ENCODE results near the gene LEKR1. TPM values are rescaled to one million over a fixed set of nuclear protein-coding genes. Genes with fewer than 3 reads are reported as not detected.

LEKR1 gene
- not detected for polyA plus RNA-seq (2013, experiment 1 of 2)
- 0.15 TPM for polyA plus RNA-seq (2013, experiment 2 of 2)

GRCh38 chr3:156826144-156826895 is at the start of gene LEKR1:
LEKR1 (plus strand) TSS chr3:156826353; CDS start chr3:156829330, 2,977 bp downstream.
- WGBS, 2 experiments (ENCODE audit: insufficient coverage in 2 of 2), result 4 to 7% methylated on average over 40 to 54 of the region's 63 CpGs
- Histone ChIP-seq H3K9me3 (ENCODE audit: control insufficient read depth, low read length) (no peaks in the 10 kb centered on the region), H3K27ac (ENCODE audit: low read depth, low read length, severe bottlenecking) (peak within 1 kb of the TSS; percentile 96), H3K4me3 (ENCODE audit: extremely low read depth, insufficient read depth, low read length, poor library complexity, severe bottlenecking) (peak within 1 kb of the TSS; percentile 50), H3K4me1 (ENCODE audit: control insufficient read depth, insufficient read depth, low read length, poor library complexity, severe bottlenecking) (peaks cover 3% of the 10 kb centered on the region), H3K36me3 (ENCODE audit: control insufficient read depth, insufficient read depth, low read length) (no peaks in the 10 kb centered on the region)

- Histone ChIP-seq H3K4me1 (ENCODE audit: control insufficient read depth, insufficient read depth, low read length, poor library complexity, severe bottlenecking) (peaks cover 7% of the 10 kb centered on the region), H3K4me3 (ENCODE audit: extremely low read depth, insufficient read depth, low read length, poor library complexity, severe bottlenecking) (no peak overlapping the region), H3K27ac (ENCODE audit: low read depth, low read length, severe bottlenecking) (no peak overlapping the region), H3K9me3 (ENCODE audit: control insufficient read depth, low read length) (no peaks in the 10 kb centered on the region), H3K36me3 (ENCODE audit: control insufficient read depth, insufficient read depth, low read length) (no peaks in the 10 kb centered on the region)
These were observed 49.3 kb upstream of the LEKR1 start for GRCh38 chr3:156776871-156777270.

- H3K4me3 ChIP-seq (ENCODE audit: extremely low read depth, insufficient read depth, low read length, poor library complexity, severe bottlenecking), result no peak overlapping the region
- no peaks in the 10 kb centered on the region for H3K36me3 ChIP-seq (ENCODE audit: control insufficient read depth, insufficient read depth, low read length)
- H3K9me3 ChIP-seq (ENCODE audit: control insufficient read depth, low read length), result no peaks in the 10 kb centered on the region
- peaks cover 8% of the 10 kb centered on the region for H3K4me1 ChIP-seq (ENCODE audit: control insufficient read depth, insufficient read depth, low read length, poor library complexity, severe bottlenecking)
- H3K27ac ChIP-seq (ENCODE audit: low read depth, low read length, severe bottlenecking), result no peak overlapping the region
- WGBS, 2 experiments (ENCODE audit: insufficient coverage in 2 of 2), result 88 to 92% methylated on average over 4 of the region's 4 CpGs
These were observed 44.6 kb upstream of the LEKR1 start for GRCh38 chr3:156781310-156782230.

DNA sequence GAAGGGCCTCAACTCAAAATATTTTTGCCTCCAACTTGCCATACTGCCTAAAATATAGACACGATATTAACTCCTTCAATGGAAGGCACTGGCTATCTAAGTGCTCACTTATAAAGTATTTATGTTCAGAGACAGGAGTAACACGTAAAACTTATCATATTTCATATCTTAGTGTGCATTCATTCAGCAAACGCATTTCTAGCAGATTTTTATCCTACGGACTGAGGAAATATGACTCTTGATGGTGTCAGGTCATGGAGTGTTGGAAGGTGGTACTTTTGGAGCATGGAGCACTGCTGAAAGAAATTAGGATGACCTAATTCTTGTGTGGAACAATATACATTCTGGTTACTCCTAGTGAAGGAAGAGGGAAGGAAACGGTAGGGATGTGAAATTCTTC is 43.8 kb upstream of the LEKR1 start:
- no peaks in the 10 kb centered on the region for H3K36me3 ChIP-seq (ENCODE audit: control insufficient read depth, insufficient read depth, low read length)
- H3K4me3 ChIP-seq (ENCODE audit: extremely low read depth, insufficient read depth, low read length, poor library complexity, severe bottlenecking), result no peak overlapping the region
- H3K4me1 ChIP-seq (ENCODE audit: control insufficient read depth, insufficient read depth, low read length, poor library complexity, severe bottlenecking), result peaks cover 14% of the 10 kb centered on the region
- H3K9me3 ChIP-seq (ENCODE audit: control insufficient read depth, low read length), result no peaks in the 10 kb centered on the region
- 92 to 100% methylated on average over 1 to 2 of the region's 5 CpGs for WGBS, 2 experiments (ENCODE audit: insufficient coverage in 2 of 2)
- H3K27ac ChIP-seq (ENCODE audit: low read depth, low read length, severe bottlenecking), result no peak overlapping the region

DNA sequence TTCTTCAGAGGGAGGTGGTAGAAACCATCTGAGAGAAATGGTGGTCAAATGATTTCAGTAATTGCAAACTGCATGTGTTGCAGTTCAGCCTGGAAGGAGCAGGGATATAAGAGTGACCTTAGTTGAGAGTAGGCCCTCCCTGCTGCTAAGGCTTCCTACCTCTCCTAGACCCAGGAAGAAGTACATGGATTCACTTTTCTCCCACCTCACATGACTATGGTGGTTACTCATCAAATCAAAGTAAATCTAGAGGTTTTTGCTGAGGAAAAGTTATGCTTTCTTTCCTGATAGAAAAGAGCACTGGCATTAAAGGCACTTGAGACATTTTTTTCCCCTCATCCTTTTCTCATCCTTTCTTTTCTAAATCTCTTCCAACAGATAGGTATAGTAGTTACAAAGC is 43.2 kb upstream of the LEKR1 start:
- no peak overlapping the region for H3K4me3 ChIP-seq (ENCODE audit: extremely low read depth, insufficient read depth, low read length, poor library complexity, severe bottlenecking)
- no peaks in the 10 kb centered on the region for H3K9me3 ChIP-seq (ENCODE audit: control insufficient read depth, low read length)
- H3K27ac ChIP-seq (ENCODE audit: low read depth, low read length, severe bottlenecking), result no peak overlapping the region
- peaks cover 20% of the 10 kb centered on the region for H3K4me1 ChIP-seq (ENCODE audit: control insufficient read depth, insufficient read depth, low read length, poor library complexity, severe bottlenecking)
- no peaks in the 10 kb centered on the region for H3K36me3 ChIP-seq (ENCODE audit: control insufficient read depth, insufficient read depth, low read length)

- Histone ChIP-seq H3K36me3 (ENCODE audit: control insufficient read depth, insufficient read depth, low read length) (no peaks in the 10 kb centered on the region), H3K4me3 (ENCODE audit: extremely low read depth, insufficient read depth, low read length, poor library complexity, severe bottlenecking) (no peak overlapping the region), H3K27ac (ENCODE audit: low read depth, low read length, severe bottlenecking) (no peak overlapping the region), H3K4me1 (ENCODE audit: control insufficient read depth, insufficient read depth, low read length, poor library complexity, severe bottlenecking) (peaks cover 32% of the 10 kb centered on the region), H3K9me3 (ENCODE audit: control insufficient read depth, low read length) (no peaks in the 10 kb centered on the region)
These were observed 39.2 kb upstream of the LEKR1 start for GRCh38 chr3:156787001-156787400.

DNA sequence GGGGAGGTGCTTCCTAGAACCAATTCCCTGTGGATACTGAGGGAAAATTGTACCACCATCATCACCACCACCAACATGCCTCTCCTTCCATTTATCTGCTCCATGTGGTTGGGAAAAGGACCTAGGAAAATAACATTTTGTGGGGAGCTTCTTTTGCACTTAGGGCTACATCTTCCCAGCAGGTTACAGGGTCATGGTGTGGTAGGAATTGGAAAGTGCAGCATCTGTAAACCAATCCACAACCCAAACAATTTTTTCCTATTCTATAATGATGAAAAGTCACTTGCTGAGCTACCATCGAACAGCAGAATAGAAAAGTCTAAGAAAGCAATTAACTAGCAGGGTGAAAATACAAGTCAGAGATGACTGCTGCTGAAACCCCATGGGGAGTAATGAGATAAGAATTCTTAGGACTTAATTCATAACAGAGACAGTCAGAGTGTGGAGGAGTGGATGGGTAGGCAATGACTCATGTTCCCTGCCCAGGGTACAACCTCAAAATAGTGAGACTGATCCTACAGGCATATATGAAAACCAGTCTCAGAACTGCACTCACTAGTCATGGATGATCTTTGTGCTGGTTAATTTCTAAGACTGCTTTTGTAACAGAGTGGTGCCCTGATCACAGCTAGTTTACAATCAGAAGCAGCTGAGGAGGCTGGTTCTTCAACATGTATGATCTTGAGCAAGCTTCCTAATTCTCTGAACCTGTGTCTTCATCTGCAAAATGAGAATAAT is 38.1 kb upstream of the LEKR1 start:
- Histone ChIP-seq H3K27ac (ENCODE audit: low read depth, low read length, severe bottlenecking) (peak overlapping the region; percentile 62), H3K36me3 (ENCODE audit: control insufficient read depth, insufficient read depth, low read length) (no peaks in the 10 kb centered on the region), H3K4me1 (ENCODE audit: control insufficient read depth, insufficient read depth, low read length, poor library complexity, severe bottlenecking) (peaks cover 40% of the 10 kb centered on the region), H3K9me3 (ENCODE audit: control insufficient read depth, low read length) (no peaks in the 10 kb centered on the region), H3K4me3 (ENCODE audit: extremely low read depth, insufficient read depth, low read length, poor library complexity, severe bottlenecking) (no peak overlapping the region)
- WGBS, 2 experiments (ENCODE audit: insufficient coverage in 2 of 2), result 80% methylated on average over 1 of the region's 1 CpG; no CpG with 5 or more reads in 1 of the 2 experiments

- Histone ChIP-seq H3K9me3 (ENCODE audit: control insufficient read depth, low read length) (no peaks in the 10 kb centered on the region), H3K36me3 (ENCODE audit: control insufficient read depth, insufficient read depth, low read length) (no peaks in the 10 kb centered on the region), H3K27ac (ENCODE audit: low read depth, low read length, severe bottlenecking) (no peak overlapping the region), H3K4me1 (ENCODE audit: control insufficient read depth, insufficient read depth, low read length, poor library complexity, severe bottlenecking) (peaks cover 46% of the 10 kb centered on the region), H3K4me3 (ENCODE audit: extremely low read depth, insufficient read depth, low read length, poor library complexity, severe bottlenecking) (no peak overlapping the region)
- 80 to 86% methylated on average over 1 to 2 of the region's 3 CpGs for WGBS, 2 experiments (ENCODE audit: insufficient coverage in 2 of 2)
These were observed 37.3 kb upstream of the LEKR1 start for GRCh38 chr3:156788846-156789245.

GRCh38 chr3:156790156-156790555 is 36.0 kb upstream of the LEKR1 start:
- H3K27ac ChIP-seq (ENCODE audit: low read depth, low read length, severe bottlenecking), result no peak overlapping the region

GRCh38 chr3:156792114-156792513 is 34.0 kb upstream of the LEKR1 start:
- Histone ChIP-seq H3K4me1 (ENCODE audit: control insufficient read depth, insufficient read depth, low read length, poor library complexity, severe bottlenecking) (peaks cover 41% of the 10 kb centered on the region), H3K4me3 (ENCODE audit: extremely low read depth, insufficient read depth, low read length, poor library complexity, severe bottlenecking) (no peak overlapping the region), H3K9me3 (ENCODE audit: control insufficient read depth, low read length) (no peaks in the 10 kb centered on the region), H3K36me3 (ENCODE audit: control insufficient read depth, insufficient read depth, low read length) (no peaks in the 10 kb centered on the region), H3K27ac (ENCODE audit: low read depth, low read length, severe bottlenecking) (peak overlapping the region; percentile 50)
- WGBS, 2 experiments (ENCODE audit: insufficient coverage in 2 of 2), result 92 to 93% methylated on average over 3 of the region's 3 CpGs

More at GRCh38 chr3:156790156-156790555, 36.0 kb upstream of the LEKR1 start:
- Histone ChIP-seq H3K9me3 (ENCODE audit: control insufficient read depth, low read length) (no peaks in the 10 kb centered on the region), H3K4me1 (ENCODE audit: control insufficient read depth, insufficient read depth, low read length, poor library complexity, severe bottlenecking) (peaks cover 46% of the 10 kb centered on the region), H3K4me3 (ENCODE audit: extremely low read depth, insufficient read depth, low read length, poor library complexity, severe bottlenecking) (no peak overlapping the region), H3K36me3 (ENCODE audit: control insufficient read depth, insufficient read depth, low read length) (no peaks in the 10 kb centered on the region)

Data from mesodermal cell (in vitro differentiated cells).